Measurements from ENCODE around the gene GLRX.

DNA sequence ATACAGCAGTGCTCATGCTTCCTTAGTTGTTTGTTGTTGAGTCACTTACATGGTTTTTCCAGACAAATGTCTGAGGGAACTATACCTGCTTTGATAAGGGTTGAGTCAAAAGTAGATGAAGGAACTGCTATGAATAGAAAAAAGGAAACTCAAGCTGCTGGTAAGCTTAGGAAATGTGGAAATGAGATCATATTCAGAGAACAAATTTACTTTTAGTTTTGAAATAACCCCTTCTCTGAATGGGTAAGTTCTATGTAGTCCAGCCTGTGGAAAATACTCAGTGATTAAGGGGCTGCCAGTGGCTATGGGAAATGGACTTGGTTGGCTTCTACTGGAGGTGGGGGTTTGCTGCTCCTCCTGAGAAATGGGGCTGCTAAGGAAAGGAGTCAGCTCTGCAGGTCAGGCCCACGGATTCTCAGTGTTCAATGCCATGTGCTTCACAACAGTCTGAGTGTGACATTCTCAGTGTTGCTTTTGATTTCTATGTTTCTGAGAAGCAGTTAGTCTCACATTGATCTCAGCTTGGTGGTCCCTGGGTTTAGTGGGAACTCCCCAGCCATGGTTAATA lies 47.7 kb upstream of the GLRX start:
- TF ChIP-seq CTCF (conservative IDR thresholded peaks at IDR 0.05; ENCODE audit: low read length), result no peak
- no peak for TF ChIP-seq EZH2phosphoT487 (IDR thresholded peaks at IDR 0.05; ENCODE audit: borderline replicate concordance, low read depth, low read length)
